ENCODE results near the gene RAB27A. TPM values are rescaled to one million over a fixed set of nuclear protein-coding genes. Genes with fewer than 3 reads are reported as not detected.

RAB27A gene
- total RNA-seq, 1 experiment from 2014 or later, result 36.0 TPM

- CTCF ChIA-PET, result interaction anchor here (0.5 to 0.6 kb wide), 2 partner anchors 13 to 62 kb away, joined by 3 read pairs; no protein-coding TSS in a partner anchor
- H3K4me1 Mint-ChIP-seq (ENCODE audit: insufficient read depth, unreplicated experiment), result peaks cover 27% of the 10 kb centered on the region
- POLR2A ChIA-PET, result interaction anchor here (0.7 to 5.2 kb wide), 3 partner anchors 19 to 83 kb away, joined by 3 to 34 read pairs (median 3); partner anchors contain the start of gene RSL24D1
These were observed 10.4 kb downstream of the RAB27A start for GRCh38 chr15:55279100-55279745.

GRCh38 chr15:55277715-55278114 lies 11.9 kb downstream of the RAB27A start:
- POLR2A ChIA-PET, result interaction anchor here (2.3 to 5.2 kb wide), 2 partner anchors 10 to 26 kb away, joined by 7 to 34 read pairs; no protein-coding TSS in a partner anchor
- no peak for DNase-seq (ENCODE audit: unreplicated experiment)
- no TSS peak for BruUV-seq (replicated peaks)
- H3K4me1 Mint-ChIP-seq (ENCODE audit: insufficient read depth, unreplicated experiment), result peaks cover 27% of the 10 kb centered on the region
- CTCF ChIA-PET, result interaction anchor here (1.3 kb wide), 2 partner anchors 10 to 13 kb away, joined by 3 to 6 read pairs; no protein-coding TSS in a partner anchor
- H3K27me3 Mint-ChIP-seq (ENCODE audit: insufficient read depth, unreplicated experiment), result no peaks in the 10 kb centered on the region
- TF ChIP-seq CTCF (IDR thresholded peaks at IDR 0.05; ENCODE audit: unreplicated experiment), result no peak
- H3K9me3 Mint-ChIP-seq (ENCODE audit: unreplicated experiment), result no peaks in the 10 kb centered on the region
- intact Hi-C loops (cut with micrococcal nuclease), result no loop called here
- no peak overlapping the region for H3K4me3 Mint-ChIP-seq (ENCODE audit: unreplicated experiment)
- H3K27ac Mint-ChIP-seq (ENCODE audit: low read depth, unreplicated experiment), result no peak overlapping the region
- peaks cover 17% of the 10 kb centered on the region for H3K36me3 Mint-ChIP-seq (ENCODE audit: insufficient read depth, unreplicated experiment)

More at GRCh38 chr15:55279100-55279745, 10.4 kb downstream of the RAB27A start:
- H3K36me3 Mint-ChIP-seq (ENCODE audit: insufficient read depth, unreplicated experiment), result peaks cover 12% of the 10 kb centered on the region
- H3K4me3 Mint-ChIP-seq (ENCODE audit: unreplicated experiment), result no peak overlapping the region
- no peaks in the 10 kb centered on the region for H3K9me3 Mint-ChIP-seq (ENCODE audit: unreplicated experiment)
- intact Hi-C loops (cut with micrococcal nuclease), result no loop called here
- TF ChIP-seq CTCF (IDR thresholded peaks at IDR 0.05; ENCODE audit: unreplicated experiment), result no peak
- no TSS peak for BruUV-seq (replicated peaks)
- H3K27ac Mint-ChIP-seq (ENCODE audit: low read depth, unreplicated experiment), result peak overlapping the region; percentile 69
- DNase-seq (ENCODE audit: unreplicated experiment), result no peak
- H3K27me3 Mint-ChIP-seq (ENCODE audit: insufficient read depth, unreplicated experiment), result no peaks in the 10 kb centered on the region

GRCh38 chr15:55277116-55277564 lies 12.5 kb downstream of the RAB27A start:
- Mint-ChIP-seq H3K4me3 (ENCODE audit: unreplicated experiment) (no peak overlapping the region), H3K36me3 (ENCODE audit: insufficient read depth, unreplicated experiment) (peaks cover 17% of the 10 kb centered on the region)

More at GRCh38 chr15:55277116-55277564, 12.5 kb downstream of the RAB27A start:
- BruUV-seq (replicated peaks), result no TSS peak
- intact Hi-C loops (cut with micrococcal nuclease), result no loop called here
- Mint-ChIP-seq H3K9me3 (ENCODE audit: unreplicated experiment) (no peaks in the 10 kb centered on the region), H3K27me3 (ENCODE audit: insufficient read depth, unreplicated experiment) (no peaks in the 10 kb centered on the region), H3K27ac (ENCODE audit: low read depth, unreplicated experiment) (no peak overlapping the region), H3K4me1 (ENCODE audit: insufficient read depth, unreplicated experiment) (peaks cover 23% of the 10 kb centered on the region)
- CTCF ChIA-PET, result interaction anchor here (0.6 to 1.3 kb wide), 4 partner anchors 11 to 179 kb away, joined by 3 read pairs; no protein-coding TSS in a partner anchor
- TF ChIP-seq CTCF (IDR thresholded peaks at IDR 0.05; ENCODE audit: unreplicated experiment), result no peak
- POLR2A ChIA-PET, result interaction anchor here (2.3 to 5.2 kb wide), 2 partner anchors 9 to 26 kb away, joined by 7 to 34 read pairs; no protein-coding TSS in a partner anchor
- DNase-seq (ENCODE audit: unreplicated experiment), result no peak
